ENCODE measurements around the gene APBA1.
A peak's percentile ranks its signal among the peaks of the same experiment; 100 is the strongest.
"Not testable (repeated sequence)": the region's sequence is repeated elsewhere in the genome, so short reads cannot be mapped to it uniquely, and the experiment has no call there.

The APBA1 gene

DNA sequence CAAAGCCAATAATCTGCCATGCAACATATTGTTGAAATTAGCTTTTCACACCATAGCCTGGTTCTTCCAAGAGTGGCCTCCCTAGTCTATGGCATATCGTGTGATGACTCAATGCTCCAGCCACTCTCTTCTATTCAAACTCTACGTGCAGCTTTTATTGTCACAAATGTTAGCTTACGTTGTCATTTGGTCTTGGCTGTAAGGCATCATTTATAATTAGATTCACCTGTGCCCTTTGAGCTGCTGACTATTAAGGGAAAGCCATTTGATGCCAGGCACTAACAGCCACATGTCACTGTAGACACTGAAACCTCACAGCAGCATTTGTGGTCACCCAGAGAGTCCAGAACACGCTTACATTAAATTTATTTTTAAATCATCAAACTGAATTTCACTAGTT lies 66.8 kb downstream of the APBA1 start:
- no peak for DNase-seq (ENCODE audit: low spot score)

DNA sequence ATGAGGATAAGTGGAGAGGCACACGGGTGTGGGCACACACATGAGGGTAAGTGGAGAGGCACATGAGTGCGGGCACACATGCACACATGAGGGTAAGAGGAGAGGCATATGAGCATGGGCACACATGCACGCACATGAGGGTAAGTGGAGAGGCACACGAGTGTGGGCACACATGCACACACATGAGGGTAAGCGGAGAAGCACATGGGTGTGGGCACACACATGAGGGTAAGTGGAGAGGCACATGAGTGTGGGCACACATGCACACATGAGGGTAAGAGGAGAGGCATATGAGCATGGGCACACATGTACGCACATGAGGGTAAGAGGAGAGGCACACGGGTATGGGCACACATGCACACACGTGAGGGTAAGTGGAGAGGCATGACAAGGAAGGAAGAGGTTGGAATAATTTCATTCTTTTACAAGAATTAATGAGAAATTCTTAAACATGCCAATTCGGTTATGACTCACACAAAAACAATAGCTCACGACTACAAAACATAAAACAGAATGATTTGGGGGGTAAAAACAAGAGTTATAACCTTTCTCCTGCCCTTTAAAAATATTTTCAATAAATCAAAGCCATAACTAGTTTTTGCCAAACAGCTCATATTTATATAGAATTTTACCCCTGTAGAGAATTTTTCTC lies 67.5 kb downstream of the APBA1 start:
- DNase-seq (ENCODE audit: low spot score) = no peak

DNA sequence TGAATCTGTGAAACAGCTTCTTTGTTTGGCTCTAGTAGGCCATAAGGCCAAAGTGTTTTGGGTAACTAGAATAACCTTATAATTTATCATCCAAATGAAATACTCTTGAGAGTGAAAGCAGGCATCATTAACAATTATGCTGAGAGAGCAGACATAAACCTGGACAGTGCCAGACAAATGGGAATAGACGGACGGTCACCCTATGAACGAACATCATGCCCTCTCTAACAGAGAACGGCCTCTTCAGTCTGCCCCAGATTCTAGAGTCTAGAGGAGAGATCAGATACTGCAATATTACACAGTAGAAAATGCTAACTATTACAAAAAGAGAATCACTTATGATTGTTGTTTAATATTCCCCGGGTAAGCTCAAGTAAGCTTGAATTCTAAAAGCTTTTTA lies 68.5 kb downstream of the APBA1 start:
- DNase-seq (ENCODE audit: low spot score) = no peak

DNA sequence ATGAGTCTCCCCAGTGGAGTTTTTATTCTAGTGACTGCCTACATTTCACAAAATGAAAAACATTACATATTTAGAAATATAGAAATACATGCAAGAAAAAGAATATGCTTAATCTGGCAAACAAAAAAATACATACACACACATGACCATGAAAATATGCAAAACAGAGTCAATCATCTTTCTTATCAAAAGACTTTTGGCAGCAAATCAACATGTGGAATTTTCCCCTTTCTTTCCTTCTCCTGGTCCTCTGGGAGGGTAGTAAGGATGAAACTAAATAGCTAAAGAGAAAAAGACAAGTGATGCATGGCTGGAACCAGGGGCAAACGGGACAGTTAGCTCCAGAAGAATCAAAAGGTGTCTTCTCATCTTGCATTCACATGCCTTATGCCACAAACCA lies 69.4 kb downstream of the APBA1 start:
- DNase-seq (ENCODE audit: low spot score) = no peak

DNA sequence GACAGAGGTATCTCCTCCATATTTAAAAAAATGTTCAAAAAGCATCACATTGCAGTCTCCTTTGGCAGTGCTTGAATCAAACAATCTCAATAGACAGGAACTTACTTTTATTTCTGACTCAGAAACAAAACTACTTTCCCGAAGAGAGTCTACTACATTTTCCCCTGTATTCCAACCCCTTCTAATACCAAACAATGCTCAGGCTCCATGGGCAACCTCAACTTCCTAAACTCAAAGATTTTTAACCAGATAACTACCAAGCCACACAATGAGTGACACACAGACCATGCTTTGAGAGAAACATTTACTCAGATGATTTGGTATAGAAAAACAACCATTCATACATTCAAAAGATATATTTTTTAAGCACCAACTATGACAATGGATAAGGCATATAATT lies 70.5 kb downstream of the APBA1 start:
- no peak for DNase-seq (ENCODE audit: low spot score)

DNA sequence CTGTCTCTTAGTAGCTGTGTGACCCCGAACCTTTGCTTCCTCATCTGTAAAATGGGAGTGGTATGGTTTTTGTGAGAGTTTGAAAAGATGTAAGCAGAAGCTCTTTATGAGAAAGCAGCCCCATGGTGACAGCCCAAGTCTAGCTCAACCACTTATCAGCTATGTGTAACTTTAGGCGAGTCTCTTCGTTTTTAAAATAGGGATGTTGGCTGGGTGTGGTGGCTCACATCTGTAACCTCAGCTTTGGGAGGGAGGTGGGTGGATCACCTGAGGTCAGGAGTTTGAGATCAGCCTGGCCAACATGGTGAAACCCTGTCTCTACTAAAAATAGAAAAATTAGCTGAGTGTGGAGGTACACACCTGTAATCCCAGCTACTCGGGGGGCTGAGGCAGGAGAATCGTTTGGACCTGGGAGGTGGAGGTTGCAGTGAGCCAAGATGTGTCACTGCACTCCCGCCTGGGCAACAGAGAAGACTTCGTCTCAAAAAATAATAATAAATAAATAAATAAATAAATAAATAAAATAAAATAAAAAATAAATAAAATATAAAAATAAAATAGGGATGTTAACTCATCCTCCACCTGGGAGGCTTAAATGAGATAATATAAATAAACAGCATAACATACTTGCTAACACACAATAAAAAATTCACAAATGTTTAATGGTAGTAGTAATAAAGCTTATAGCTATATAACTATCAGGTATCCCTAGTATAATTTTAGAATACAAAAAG lies 71.7 kb downstream of the APBA1 start:
- DNase-seq (ENCODE audit: low spot score) = no peak

DNA sequence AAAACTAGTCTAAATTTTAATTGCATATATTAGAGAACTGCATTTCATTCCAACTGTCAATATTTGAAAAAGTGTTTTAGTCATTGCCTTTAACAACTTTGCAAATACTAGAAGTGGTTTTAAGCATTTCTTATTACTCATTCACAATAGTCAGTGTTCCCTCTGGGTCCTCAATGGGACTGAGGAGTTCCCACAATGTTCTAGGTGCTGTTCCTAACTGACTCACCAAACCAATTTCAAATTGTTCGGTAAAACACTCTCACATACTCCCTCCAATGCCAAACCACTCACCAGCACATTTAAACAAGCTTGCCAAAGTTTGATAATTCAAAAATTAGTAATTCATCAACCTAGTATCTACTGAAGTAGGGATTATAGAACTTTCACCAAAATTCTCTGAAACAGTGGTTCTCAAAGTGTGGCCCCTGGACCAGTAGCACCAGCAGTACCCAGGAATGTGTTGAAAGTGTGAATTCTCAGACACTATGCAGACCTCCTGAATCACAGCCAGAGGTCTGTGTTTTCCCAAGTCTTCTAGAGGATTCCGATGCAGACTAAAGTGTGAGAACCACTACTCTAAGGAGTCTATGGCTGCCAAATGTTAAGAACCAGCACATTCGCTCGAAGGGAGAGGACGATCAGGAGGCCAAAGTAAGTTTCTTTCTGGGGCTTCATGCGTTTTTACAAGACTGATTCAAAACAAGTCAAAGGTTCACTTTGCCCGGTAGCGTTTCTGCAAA lies 72.8 kb downstream of the APBA1 start:
- no peak for DNase-seq (ENCODE audit: low spot score)

DNA sequence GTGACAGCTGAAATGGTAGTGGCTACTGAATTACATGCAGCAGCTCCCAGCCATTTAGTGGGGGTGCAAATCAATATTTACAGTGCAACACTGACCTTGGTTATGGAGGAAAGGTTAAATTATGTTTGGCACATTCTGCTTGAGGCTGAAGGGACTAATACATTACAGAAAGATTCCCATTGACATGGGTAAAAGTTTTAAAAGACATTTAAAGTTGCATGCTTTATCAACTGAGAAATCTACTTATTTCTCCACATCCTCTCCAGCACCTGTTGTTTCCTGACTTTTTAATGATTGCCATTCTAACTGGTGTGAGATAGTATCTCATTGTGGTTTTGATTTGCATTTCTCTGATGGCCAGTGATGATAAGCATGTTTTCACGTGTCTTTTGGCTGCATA lies 75.3 kb downstream of the APBA1 start:
- DNase-seq (ENCODE audit: low spot score) = not testable (repeated sequence)

DNA sequence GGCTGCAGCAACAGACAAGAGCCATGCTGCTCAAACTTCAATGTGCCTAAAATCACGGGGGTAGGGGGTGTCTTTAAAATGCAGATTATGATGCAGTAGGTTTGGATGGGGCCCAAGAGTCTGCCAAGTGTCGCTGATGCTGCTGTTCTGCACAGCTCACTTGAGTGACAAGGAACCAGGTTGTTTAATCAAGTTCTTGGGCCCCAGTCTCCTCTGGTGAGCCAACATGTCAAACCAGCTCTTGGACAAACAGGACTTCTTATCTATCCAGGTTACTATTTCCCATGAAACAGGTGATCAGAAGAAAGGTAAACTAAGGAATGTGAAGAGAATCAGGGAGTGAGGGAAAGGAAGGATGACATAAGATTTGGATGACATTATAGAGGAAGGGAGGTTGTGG lies 78.0 kb downstream of the APBA1 start:
- DNase-seq (ENCODE audit: low spot score) = no peak

DNA sequence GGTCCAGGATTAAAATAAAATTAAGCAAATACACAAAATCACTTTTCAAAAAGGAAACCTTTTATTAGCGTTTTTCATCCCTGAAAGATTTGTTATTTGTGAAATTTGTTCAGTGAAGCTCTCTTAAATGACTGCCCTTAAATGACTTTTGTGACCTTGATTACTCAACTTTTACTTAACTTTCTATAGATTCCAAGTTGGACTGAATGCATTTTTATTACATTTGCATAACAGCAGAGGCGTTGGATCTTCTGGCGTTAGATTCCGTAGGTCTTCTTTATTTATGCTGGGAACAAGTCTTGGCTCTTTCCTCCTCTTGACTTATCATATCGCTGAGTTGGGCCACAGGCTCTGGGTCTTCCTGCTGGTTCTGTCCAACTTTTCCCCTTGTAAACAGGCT lies 78.4 kb downstream of the APBA1 start:
- DNase-seq (ENCODE audit: low spot score) = no peak

DNA sequence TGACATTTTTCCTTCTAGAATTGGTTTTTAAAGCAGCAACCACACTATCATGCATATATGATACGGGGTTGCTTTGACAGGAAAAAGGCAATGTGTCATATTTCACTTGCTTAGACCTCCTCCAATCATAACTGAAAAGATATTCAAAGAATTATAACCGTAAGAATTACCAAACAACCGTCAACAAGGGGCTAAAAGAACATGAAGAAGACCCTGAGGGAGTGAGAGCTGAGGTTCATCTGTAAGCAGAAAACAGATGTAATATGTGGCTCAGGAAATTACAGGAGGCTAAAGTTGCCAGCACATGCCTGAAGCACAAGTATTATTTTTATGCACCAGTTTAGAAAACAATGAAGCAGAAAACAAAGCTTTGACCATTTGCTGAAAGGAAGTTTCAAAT lies 78.9 kb downstream of the APBA1 start:
- DNase-seq (ENCODE audit: low spot score) = no peak

DNA sequence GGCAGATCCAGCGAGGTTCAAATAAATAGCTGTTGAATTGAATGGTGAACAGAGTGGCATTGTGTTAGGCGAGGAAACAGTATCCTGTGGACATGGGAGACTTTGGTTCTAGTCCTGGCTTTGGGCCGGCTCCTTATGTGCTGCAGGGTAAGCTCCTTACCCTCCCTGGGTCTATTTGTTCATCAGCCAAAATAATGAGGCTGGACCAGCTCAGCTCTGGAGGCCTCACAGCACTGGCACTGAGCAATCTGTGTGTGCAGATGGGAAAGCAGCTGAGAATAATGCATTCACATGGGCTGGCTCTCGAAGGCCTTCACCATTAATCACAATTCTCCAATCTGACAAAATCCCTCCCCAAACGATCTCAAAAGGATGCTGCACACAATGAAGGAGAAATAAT lies 81.9 kb downstream of the APBA1 start:
- DNase-seq (ENCODE audit: low spot score) = peak; percentile 96

DNA sequence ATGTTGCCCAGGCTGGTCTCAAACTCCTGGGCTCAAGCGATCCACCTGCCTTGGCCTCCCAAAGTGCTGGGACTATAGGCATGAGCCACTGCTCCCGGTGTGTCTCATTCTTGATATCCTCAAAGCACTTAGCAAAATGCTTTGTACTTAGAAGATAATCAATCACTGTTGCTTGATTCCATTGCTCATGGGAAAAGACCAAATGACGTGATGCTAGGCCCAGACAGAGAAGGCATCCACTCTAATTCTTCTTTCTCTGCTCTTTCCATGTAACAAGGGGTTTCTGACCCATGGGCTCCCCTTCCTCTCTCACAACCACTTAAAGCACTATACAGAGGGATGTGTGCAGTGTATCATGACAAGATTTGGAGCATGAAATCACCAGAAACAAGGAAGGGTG lies 83.0 kb downstream of the APBA1 start:
- DNase-seq (ENCODE audit: low spot score) = no peak

DNA sequence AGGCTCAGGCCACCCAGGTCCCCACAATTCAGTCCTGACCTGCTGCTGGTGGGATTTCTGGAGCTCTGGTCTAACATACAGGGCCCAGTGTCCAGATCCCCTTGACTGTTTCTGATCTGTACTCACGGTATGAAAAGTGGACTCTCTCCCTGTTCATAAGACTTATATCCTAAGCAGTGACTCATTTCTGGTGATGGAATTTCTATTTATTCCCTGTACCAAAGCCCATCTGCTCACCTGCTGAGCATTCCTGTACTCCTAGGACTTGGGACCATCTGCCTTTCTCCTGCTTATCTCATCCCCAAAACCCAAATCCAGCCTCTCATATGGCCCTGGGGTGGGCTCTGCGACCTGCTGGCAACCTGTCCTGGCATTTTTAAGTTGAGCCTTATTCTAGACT lies 86.6 kb downstream of the APBA1 start:
- peak; percentile 84 for DNase-seq (ENCODE audit: low spot score)

DNA sequence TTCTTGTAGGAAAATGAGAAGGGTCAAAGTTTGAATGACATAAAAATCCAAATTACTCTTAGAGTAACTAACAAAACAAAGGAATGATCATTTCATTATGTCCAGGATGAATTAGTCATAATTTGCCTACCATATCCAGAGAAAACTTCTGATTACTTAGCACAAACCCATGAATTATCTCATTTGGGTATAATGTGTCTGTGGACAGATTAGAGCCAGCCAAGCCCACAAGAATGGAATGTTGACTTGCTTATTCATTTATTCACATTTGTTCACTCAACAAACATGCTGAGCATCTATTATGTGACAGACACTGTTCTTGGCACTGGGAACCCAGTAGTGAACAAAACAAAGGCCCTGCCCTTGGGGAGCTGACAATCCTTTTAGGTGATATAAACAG lies 87.4 kb downstream of the APBA1 start:
- DNase-seq (ENCODE audit: low spot score) = no peak

DNA sequence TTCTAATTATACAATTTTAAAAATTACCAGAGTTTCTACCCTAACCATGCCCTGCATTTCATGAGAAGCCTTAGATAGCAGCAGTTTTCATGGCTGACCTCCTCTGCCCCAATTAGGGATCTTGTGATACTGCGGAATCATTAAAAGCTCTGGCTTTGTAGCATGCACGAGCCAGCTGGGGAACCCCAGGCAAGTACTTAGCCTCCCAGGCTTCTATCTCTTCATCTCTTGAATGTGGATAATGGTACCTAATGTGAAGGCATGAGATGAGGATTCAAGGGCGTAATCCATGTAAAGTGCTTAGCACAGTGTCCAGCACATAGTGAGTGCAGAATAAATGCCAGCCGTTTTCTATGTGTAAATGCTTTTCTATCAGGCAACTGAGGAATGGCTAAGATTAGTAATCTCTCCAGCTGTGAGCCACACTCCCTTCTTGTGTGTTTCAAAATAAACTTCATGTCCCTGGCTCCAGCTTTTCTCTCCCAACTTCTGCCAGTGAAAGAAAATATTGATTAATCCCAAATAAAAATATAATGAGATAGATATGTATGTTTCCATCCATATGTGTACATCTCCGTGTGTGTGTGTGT lies 88.4 kb downstream of the APBA1 start:
- no peak for DNase-seq (ENCODE audit: low spot score)

DNA sequence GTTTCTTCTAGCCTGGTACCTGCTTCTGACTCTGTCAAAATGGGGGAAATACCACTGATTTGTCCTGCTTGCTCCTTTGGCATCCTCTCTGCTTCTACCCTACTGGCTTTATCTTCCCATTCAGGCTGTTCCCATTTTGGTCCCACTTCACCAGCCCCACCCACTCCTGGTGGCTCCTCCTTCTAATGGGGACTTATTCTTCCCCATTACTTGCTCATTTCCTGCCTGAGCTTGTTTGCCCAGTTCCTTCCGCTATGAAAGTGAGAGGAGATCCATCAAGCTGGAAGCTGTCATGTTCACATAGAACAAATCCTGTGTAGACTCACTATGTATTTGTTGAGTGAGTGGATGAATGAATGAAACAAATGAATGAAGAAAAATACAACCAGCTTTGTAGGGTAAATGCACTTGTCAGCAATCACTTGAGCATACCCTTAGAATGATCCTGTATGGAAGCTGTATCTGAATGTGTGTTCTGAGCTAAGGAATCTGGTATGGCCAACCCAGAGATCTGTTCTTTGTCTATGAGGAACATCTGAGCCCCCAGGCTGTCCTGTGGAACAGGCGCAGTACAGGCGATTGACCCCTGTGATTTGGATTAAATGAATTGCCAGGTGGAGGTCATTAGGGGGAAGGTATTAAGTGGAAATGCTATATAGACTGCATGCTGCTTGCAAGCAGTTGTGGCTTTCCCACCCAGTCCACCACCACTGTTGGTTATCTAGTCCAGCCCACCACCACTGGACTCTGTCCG lies 89.5 kb downstream of the APBA1 start:
- no peak for DNase-seq (ENCODE audit: low spot score)

DNA sequence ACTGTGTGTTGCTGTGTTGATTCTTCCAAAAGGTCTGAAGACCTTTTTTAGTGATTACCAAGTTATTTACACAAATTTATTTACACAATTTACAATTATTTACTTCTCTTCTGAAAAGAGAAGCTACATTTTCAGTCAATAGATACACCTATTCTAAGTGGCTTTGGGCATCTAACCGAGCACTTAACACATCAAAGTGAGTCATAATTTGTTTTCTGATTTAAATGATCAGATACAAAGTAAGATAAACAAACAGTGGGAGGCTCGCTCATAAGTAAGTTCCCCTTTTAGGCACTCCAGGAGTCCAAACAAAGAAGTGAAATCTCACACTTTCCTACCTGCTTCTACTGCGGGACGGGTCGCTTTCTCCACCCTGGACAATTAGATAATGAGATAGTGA lies 90.2 kb downstream of the APBA1 start:
- no peak for DNase-seq (ENCODE audit: low spot score)

DNA sequence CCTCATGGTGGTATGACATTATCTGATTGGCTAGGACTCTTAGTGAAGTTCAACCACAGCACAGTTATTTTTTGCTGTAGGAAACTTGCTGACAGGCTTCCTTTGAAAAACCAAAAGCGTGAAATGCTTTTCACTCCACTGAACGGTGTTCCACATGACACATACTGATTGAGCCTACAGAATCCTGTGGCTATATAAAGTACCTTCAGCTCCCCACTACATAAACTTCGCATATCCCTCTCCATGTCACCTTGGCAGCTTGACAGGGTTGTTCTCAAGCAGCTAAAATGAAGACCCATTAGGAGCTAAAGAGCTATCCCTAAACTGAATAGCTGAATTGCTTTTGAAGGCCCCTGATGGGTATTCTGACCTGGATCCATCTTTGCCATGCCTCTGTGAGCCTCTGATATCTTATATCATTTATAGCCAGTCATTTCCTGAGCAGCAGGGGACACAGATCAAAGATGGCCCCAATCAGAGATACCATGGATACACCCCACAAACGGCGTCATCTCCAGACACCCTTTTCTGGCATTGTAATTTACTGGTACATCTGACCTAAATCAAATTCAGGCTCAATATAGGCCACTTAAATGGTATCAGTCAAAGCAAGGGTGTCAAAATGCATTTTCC lies 91.5 kb downstream of the APBA1 start:
- DNase-seq (ENCODE audit: low spot score) = no peak

DNA sequence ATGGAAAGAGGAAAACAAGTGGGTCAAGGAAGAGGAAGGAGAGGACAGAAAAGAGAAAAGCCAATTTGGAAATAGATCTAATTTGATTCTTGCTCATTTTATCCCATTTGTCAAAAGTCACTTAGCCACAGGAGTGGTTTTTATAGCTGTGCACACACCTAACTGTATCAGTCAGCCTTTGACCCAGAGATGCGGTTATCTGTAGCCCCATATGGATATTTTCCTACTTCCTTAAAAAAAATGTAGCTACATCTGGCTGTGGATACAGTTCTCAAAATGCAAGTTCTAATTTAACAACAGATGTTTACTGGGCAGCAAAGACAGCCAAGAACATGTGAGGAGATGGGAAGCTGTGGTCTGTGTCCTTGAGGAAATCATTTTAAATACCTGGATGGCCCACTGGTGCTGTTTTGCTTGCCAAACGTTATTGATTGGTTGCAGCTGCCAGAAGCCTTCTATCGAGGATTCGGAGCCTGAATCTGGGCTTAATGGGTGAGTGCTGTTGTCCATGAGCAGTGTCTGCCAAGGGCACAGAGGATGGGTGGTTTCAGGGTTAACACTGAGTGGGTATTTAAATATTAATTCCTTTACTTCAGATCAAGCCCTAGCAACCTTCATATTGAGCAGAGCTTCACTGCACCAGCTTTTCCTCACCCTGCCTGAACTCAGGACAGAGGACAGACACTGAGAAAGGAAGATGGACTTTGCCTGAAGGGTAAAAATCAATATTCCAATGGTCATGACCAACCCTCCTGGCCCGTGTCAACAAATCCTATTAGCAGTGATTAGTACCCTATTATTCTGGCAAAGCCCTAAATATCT lies 92.2 kb downstream of the APBA1 start:
- DNase-seq (ENCODE audit: low spot score) = no peak

All from cerebellar cortex (tissue), 1 donor.